Breast epithelium (tissue), 3 donors: Measurements from ENCODE around the gene SLC39A2.

Experiments
- CTCF ChIP-seq, 3 donors: fragments of 450-650 bp; IDR thresholded peaks; one replicate each; pipeline ENCODE4 v1.5.1; 2016 to 2017; ENCODE audit warnings: antibody characterized with exemption in 3 of 3, mild to moderate bottlenecking in 3 of 3, moderate library complexity in 3 of 3
- POLR2A ChIP-seq: fragments of 450-650 bp; IDR thresholded peaks from one replicate; pipeline ENCODE4 v1.6.1; 2016; ENCODE audit warnings: antibody characterized with exemption, mild to moderate bottlenecking, moderate library complexity
- POLR2AphosphoS5 ChIP-seq, 3 donors: sonication (generic); formaldehyde crosslinking; IDR thresholded peaks; one replicate each; pipeline ENCODE4 v1.6.1; 2017; ENCODE audit warnings: antibody characterized with exemption in 3 of 3

DNA sequence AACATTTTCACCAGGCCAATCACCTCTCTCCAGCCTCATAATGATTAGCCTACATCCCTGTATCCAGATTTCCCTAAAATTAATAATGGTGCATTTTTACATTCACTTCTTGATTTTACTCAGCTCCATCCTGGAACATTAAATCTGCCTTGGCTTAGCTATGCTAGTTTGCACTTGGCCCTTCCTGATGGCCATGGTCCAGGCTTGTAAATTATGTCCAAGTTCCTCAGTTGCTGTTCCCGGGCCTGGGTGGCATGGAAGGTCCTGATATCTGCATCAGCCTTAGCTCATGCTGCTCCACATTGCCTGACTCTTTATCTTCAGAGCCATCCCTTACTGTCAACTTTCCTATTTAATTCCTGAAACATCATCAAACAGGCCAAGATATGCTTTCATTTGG is 20.4 kb upstream of the SLC39A2 start:
- TF ChIP-seq POLR2A = no peak
- no peak for TF ChIP-seq CTCF (IDR thresholded peaks at IDR 0.05)
- TF ChIP-seq POLR2AphosphoS5 (IDR thresholded peaks at IDR 0.05) = no peak
